Iris pigment epithelial cell (primary cell): ENCODE measurements around the gene FTCD.
"Not testable (repeated sequence)": the region's sequence is repeated elsewhere in the genome, so short reads cannot be mapped to it uniquely, and the experiment has no call there.

ENCODE experiments used
- DNase-seq: peaks from one replicate; pipeline ENCODE4 v3.0.0-alpha.2; 2011; ENCODE audit warnings: low read depth

Gene FTCD

DNA sequence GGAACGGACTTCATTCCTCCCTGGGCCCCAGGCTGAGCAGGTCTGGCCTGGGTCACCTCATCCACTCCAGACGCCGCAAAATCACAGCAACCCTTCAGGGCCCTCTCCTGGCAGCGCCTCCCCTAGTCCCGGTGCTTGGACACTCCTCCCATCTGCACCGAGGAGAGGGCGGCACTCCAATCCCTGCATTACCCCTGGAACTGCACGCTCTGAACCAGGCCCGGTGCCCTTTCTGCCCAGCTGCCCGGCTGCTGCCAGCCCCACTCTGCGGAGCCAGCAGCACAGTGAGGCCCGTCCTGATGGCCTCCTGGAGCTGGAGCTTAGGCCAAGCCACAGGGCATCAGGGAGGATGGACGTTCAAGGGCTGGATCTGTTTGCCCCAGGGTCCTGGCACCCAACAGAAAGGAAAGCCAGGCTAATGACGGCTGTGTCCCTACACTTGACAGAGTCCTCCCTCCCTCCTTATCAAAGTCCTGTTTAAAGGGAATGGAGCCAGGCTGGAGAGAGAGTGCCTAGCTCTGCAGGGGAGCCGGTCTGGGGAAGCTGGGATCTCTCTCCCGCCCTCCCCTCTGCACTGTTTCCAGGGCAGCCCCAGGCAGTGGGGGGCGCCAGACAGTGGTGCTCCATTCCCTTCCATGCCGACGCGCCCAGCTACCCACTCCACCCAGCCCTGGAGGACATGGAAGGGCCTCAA is 44.7 kb downstream of the FTCD start:
- DNase-seq, result no peak

DNA sequence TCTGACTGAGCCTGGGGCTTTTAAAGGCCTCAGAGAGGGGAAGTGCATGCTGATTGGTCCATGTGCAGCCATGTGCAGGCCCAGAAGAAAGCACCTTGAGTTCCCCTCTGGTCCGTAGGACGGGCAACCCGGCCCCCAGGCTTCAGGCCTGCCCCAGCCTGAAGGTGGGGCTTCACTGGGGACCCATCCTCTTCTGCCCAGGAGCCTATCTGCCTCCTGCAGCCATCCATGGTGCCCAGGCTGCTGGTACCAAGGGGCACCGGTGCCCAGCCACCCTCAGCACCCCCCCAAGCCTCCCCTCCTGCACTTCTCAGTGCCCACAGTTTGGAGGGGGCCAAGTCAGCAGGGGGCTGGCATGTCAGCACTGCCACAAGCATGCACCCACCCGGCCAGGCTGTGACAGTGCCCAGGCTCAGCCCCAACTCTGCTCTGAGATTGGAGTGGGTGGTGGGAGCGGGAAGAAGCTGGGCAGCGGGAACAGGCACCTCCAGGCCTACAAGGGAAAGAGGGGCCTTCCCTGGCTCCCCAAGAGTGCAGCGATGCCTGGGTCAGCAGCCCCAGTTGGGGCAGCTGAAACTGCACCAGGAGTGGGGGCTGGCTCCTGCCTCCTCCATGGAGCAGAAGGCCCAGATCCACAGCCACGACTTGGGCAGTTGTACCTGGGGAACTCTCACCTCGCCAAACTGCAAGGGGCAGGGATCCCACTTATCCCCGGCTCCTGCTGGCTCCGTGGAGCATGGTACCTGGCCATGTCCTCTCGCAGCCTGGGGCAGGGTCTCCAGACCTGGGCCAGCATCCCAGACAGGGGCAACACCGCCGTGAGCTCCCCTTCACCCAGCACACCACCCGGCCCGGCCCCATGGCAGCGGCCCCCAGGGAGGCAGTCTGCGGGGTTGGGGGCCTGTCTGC is 45.8 kb downstream of the FTCD start:
- DNase-seq, result no peak

- no peak for DNase-seq
Measured at GRCh38 chr21:46108827-46109312, 46.5 kb downstream of the FTCD start.

DNA sequence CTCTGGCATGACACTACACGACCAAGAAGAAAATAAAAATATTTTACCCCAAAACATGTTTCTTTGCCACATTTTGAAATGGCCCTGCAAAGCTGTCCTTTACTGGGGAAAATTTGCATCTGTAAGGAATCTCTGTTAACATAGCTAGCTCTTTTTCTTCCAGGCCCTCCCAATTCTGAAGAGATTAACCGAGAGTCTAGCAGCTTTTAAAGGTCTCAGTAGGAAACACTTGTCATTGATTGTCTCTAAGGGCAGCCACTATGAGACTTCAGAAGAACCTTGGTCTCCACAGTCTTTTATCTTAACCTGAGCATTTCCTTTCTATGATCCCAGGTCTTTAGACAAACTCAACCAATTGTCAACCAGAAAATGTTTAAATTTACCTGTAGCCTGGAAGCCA is 48.0 kb downstream of the FTCD start:
- not testable (repeated sequence) for DNase-seq

DNA sequence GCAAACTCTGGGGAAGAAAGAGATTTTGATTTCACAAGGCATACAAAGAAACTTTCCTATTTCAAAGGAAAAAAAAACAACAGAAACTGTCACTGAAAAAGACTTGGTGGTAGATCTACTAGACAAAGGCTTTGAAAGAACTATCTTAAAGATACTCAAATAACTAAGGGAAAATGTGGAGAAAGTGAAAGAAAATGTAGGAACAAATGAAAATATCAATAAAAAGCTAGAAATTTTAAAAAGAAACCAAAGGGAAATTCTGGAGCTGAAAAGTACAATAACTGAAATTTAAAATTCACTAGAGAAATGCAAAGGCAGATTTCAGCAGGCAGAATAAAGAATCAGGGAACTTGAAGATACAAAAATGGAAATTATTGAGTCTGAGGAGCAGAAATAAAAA is 51.3 kb downstream of the FTCD start:
- DNase-seq, result no peak

- no peak for DNase-seq
Measured at GRCh38 chr21:46100906-46101305, 54.5 kb downstream of the FTCD start.

DNA sequence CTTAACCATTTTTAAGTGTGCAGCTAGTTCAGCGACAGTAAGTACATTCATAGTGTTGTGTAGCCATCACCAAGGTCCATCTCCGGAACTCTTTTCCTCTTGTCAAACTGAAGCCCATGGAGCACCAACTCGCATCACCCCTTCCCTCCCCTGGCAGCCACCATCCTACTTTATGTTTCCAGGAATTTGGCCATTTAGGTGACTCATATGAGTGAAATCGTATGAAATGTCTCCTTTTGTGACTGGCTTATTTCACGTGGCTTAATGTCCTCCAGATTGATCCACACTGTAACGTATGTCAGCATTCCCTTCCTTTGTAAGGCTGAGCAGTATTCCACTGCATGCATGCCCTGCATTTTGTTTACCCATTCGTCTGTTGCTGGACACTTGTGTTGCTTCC is 55.0 kb downstream of the FTCD start:
- peak; percentile 31 for DNase-seq

DNA sequence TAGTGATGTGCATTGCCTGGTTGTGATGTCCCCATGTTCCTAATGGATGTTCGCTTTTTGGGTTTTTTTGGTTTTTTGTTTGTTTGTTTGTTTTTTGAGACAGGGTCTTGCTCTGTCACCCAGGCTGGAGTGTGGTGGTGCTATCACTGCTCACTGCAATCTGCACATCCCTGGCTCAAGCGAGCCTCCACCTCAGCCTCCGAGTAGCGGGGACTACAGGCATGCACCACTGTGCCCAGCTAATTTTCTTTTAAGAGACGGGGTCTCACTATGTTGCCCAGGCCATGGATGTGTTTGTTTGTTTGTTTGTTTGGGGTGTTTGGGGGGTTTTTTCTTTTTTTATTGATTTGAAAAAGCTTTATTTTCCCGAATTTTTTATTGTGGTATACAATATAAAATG is 55.4 kb downstream of the FTCD start:
- no peak for DNase-seq

DNA sequence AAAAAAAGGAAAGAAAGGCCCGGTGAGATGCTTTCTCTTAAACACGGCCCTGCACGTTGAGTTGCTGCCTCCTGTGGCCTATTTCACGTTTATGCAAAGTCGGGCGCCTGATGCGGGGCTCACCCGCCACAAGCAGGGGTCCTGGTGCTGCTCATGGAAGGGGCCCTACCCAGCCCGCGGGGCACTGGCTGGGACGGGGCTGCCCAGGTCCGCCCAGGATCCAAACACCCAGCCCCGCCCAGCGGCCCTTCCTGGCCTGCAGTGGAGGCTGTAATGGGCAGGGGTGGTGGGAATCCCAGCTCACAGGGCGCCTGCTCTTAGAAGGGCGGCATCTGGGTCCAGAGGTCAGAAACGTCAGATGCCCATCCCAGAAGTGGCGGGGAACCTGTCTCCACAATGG is 55.9 kb downstream of the FTCD start:
- peak; percentile 41 for DNase-seq

- DNase-seq, result no peak
Measured at GRCh38 chr21:46098303-46099141, 56.9 kb downstream of the FTCD start.

DNA sequence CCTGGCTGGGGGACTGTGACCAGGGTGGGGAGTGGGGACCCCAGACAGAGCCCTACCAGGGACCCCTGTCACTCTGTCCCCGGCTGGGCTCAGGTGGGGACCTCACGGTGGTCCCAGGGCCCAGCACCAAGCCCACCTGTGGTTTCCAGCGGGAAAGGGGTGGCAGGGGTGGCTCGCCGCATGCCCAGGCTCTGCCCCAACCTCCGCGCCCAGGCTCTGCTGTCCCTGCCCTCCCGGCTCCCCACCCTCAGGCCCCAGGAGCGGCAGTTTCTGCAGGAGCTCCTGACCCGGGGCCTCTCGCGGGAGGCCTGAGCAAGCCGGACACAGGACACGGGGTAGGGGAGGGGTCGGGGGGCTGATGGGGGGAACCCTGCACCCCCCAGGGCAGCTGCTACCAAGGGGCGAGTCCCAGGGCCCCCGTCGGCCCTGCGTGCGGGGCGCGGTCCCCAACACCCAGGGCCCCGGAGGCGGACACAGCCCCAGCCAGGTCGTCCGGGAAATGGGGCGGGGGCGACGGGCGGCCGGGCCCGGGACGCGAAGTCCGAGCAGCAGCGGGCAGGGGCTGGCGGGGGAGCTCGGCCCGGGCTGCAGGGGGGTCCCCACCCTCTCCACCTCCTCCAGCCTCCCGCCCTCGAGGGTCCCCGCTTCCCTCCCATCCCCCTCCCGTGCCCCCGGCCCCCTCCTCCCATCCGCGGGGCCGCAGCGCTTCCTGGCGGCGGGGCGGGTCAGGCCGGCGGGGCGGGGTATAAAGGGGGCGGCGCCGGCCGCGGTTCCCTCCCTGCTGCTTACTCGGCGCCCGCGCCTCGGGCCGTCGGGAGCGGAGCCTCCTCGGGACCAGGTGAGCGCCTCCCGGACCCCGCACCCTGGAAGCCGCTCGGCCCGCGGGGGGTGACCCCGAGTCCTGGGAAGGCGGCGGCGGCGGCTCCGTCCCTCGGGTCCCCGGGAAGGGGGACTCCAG is 57.8 kb downstream of the FTCD start, which contains the start of gene COL6A2:
Gene COL6A2 (plus strand): TSS at position 777 of the 958 bp plus-strand sequence.
- peak; percentile 65 for DNase-seq

- DNase-seq, result no peak
Measured at GRCh38 chr21:46096596-46097335, 58.6 kb downstream of the FTCD start.

- no peak for DNase-seq
Measured at GRCh38 chr21:46095814-46096595, 59.4 kb downstream of the FTCD start.

DNA sequence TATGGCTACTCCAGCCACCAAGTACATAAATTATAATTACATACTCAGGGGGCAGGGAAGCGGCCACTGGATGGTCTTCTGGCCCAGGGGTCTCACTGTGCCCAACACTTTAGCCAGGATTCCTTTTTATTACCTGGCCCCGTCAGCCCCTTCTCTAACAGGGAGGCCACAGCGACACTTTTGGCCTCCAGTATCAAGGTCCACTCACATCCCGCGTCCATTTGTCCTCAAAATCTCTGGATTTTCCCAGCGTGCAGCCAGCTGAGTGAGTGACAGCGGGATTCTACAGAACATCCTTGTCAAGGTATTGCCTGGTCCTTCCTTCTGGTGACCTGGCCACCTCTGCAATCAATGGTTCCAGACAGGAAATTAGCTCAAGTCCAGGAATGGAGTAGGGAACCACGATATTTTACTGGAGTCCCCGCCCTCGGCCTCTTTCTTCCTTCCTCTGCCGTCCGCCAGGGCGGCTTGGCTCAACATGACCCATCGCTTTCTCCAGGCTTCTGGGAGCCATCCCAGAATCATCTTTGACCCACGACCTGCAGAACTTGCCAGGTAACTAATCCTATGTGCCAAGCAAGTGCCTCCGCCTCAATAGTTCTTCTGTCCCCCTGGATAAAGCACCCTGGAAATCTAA is 60.2 kb downstream of the FTCD start:
- DNase-seq, result no peak

GRCh38 chr21:46094401-46095082 is 60.8 kb downstream of the FTCD start:
- DNase-seq, result no peak

DNA sequence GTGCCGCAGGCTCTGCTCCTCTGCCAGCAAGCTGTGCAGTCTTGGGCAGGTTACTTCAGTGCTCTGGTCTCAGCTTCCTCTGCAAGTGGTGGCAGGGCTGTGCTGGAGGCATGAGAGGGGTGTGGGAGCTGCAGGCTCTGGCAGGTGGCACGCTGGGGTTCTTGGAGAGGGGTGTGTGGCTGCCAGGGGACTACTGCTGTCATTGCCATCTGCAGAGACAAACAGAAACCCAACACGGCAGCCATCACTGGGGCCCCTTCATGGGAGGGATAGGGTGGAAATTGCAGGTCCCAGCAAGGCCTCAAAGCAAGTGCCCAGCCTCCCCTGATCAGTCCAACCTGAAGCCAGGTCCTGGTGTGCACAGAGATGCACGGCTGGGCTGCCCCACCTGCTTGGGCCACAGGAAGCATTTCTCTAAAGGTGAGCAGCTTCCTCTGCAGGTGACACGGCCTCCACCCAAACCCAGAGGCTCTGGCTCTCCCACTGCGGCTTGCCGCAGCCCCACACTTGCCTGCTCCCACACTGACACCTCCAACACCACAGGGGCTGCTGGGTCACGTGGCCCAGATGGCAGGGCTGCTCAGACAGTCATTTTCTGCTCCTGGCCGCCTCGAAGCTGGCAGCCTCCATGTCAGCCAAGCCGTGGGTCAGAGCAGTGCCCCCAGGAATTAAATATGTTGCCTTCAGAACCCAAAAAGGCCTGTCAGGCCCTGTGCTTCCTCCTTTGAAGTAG is 61.5 kb downstream of the FTCD start:
- DNase-seq, result no peak

DNA sequence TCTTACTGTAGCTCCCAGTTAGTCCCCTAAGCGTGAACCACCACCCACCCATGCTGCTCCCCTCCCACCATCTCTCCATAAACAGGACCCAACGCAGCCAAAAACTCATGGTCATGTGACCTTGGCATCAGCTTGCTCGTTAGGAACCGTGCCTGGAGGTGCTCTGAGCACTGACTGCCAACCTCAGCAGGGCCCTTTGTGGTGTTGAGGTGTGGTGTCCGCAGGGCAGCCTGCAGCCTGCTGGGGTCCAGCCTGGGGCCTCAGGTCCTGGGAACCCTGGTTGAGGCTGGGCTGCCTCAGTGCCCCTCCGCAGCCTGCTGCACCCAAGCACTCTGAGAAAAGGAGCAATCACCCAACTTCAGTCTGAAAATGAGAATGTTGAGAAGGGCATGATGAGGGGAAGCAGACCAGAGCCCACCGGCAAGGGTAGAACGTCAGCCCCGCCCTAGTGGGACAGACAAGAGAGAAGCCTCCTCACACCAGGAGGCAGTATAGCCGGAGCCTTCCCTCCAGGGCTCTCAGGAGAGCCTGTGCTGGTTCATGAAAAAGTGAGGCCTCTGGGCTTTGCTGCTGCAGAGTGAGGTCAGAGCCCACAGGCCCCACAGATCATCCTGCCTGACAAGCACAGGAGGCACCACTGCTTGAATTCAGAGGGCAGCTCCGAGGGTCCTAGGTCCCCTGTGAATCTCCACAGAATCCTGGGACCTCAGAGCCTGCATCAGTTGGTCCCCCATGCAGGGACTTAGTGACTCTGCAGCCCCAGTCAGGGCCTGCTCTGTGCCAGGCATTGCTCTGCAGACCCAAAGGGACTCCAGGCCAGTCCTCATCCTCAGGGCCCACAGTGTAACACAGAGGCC is 62.3 kb downstream of the FTCD start:
- DNase-seq, result no peak
